B cell (primary cell): ENCODE measurements around the gene SLC35G3. TPM values are rescaled to one million over a fixed set of nuclear protein-coding genes. Genes with fewer than 3 reads are reported as not detected.
A peak's percentile ranks its signal among the peaks of the same experiment; 100 is the strongest.

ENCODE experiments used
- ATAC-seq: fragments of 200-7000 bp; cut with Tn5 transposase; one replicate; pipeline ENCODE4 v1.10.0; 2021; ENCODE audit warnings: low read depth, mild to moderate bottlenecking, moderate number of reproducible peaks, moderate library complexity
- CTCF ChIA-PET: fragments of 350-600 bp; sonication (Branson Sonifier 250); formaldehyde crosslinking; loops from one replicate; lab custom pipeline; 2021; ENCODE audit warnings: antibody characterized with exemption, inconsistent platforms; lab: Charles Lee
- POLR2A ChIA-PET: fragments of 350-600 bp; sonication (Branson Sonifier 250); formaldehyde crosslinking; loops from one replicate; lab custom pipeline; 2021; ENCODE audit warnings: antibody characterized with exemption; lab: Charles Lee
- DNase-seq: peaks from one replicate; pipeline ENCODE4 v3.0.0; 2013
- H2AFZ ChIP-seq: 2 replicates; pipeline ENCODE4 v1.6.1; 2012; ENCODE audit warnings: mild to moderate bottlenecking, low read depth, low read length; ENCODE audit not compliant: insufficient read depth, poor library complexity, severe bottlenecking
- H3K27ac ChIP-seq, 2 donors: 1 replicate in 1 of 2; 2 replicates in 1 of 2; pipeline ENCODE4 v1.5.1; 2012 to 2013; ENCODE audit warnings: low read length in 2 of 2, mild to moderate bottlenecking in 2 of 2, moderate library complexity in 1 of 2
- H3K27me3 ChIP-seq, 4 experiments: fragments of 200-600 bp in 1 of 4; sonication (generic) in 1 of 4; replicated peaks in 1 of 4; 1 replicate in 2 of 4; 2 replicates in 2 of 4; pipeline versions ENCODE4 v1.6.1 to v1.7.0; 2013 to 2016; ENCODE audit warnings: low read length in 3 of 4, mild to moderate bottlenecking in 2 of 4, mixed read lengths in 1 of 4, moderate library complexity in 1 of 4; ENCODE audit not compliant: insufficient read depth in 4 of 4, control insufficient read depth in 3 of 4; ENCODE audit errors: control extremely low read depth in 1 of 4
- H3K36me3 ChIP-seq, 2 experiments: replicated peaks in 1 of 2; 1 replicate in 1 of 2; 2 replicates in 1 of 2; pipeline versions ENCODE4 v1.6.1 to v1.7.1; 2013; ENCODE audit warnings: low read length in 1 of 2; ENCODE audit not compliant: insufficient read depth in 2 of 2, control insufficient read depth in 1 of 2; ENCODE audit errors: control extremely low read depth in 1 of 2, extremely low read depth in 1 of 2
- H3K4me1 ChIP-seq, 2 donors: fragments of 200-600 bp in 1 of 2; sonication (generic) in 1 of 2; 1 replicate in 1 of 2; 2 replicates in 1 of 2; pipeline versions ENCODE4 v1.5.1 to v1.6.1; 2013 to 2017; ENCODE audit warnings: low read length in 2 of 2; ENCODE audit not compliant: control insufficient read depth in 2 of 2, insufficient read depth in 2 of 2
- H3K4me2 ChIP-seq: replicated peaks from 2 replicates; pipeline ENCODE3; 2012; ENCODE audit warnings: mild to moderate bottlenecking, low read depth, low read length; ENCODE audit not compliant: poor library complexity, severe bottlenecking
- H3K4me3 ChIP-seq, 5 experiments: fragments of 200-600 bp in 1 of 5; sonication (generic) in 1 of 5; 1 replicate in 3 of 5; 2 replicates in 2 of 5; pipeline versions ENCODE4 v1.5.1 to v1.7.0; 2011 to 2016; ENCODE audit warnings: low read length in 4 of 5, mild to moderate bottlenecking in 4 of 5, low read depth in 2 of 5, control low read depth in 1 of 5, moderate library complexity in 1 of 5; ENCODE audit not compliant: insufficient read depth in 1 of 5; ENCODE audit errors: control extremely low read depth in 1 of 5, extremely low read depth in 1 of 5
- H3K79me2 ChIP-seq: fragments of 200-600 bp; sonication (generic); one replicate; pipeline ENCODE4 v1.6.0; 2016; ENCODE audit warnings: low read length; ENCODE audit not compliant: control insufficient read depth, insufficient read depth
- H3K9ac ChIP-seq: fragments of 200-600 bp; sonication (generic); 2 replicates; pipeline ENCODE4 v1.6.1; 2017; ENCODE audit warnings: mild to moderate bottlenecking, low read length, moderate library complexity
- H3K9me3 ChIP-seq, 3 donors: one replicate each; pipeline versions ENCODE4 v1.6.1 to v1.7.1; 2013; ENCODE audit warnings: low read length in 2 of 3; ENCODE audit not compliant: control insufficient read depth in 2 of 3, insufficient read depth in 1 of 3; ENCODE audit errors: control extremely low read depth in 1 of 3
- H4K20me1 ChIP-seq: 2 replicates; pipeline ENCODE4 v1.6.0; 2012; ENCODE audit warnings: mild to moderate bottlenecking, low read length; ENCODE audit not compliant: insufficient read depth, control insufficient read depth, poor library complexity, severe bottlenecking
- H3K27ac Mint-ChIP-seq: one replicate; pipeline ENCODE4 v1.8.0; 2021; ENCODE audit warnings: mixed read lengths
- H3K27me3 Mint-ChIP-seq: one replicate; pipeline ENCODE4 v1.8.0; 2021; ENCODE audit warnings: mixed read lengths
- H3K4me1 Mint-ChIP-seq: one replicate; pipeline ENCODE4 v1.8.0; 2021; ENCODE audit warnings: mixed read lengths
- H3K4me3 Mint-ChIP-seq: one replicate; pipeline ENCODE4 v1.8.0; 2021; ENCODE audit warnings: mixed read lengths
- H3K9me3 Mint-ChIP-seq: one replicate; pipeline ENCODE4 v1.8.0; 2022; ENCODE audit warnings: mixed read lengths; ENCODE audit not compliant: insufficient read depth
- EZH2 ChIP-seq: IDR thresholded peaks from 2 replicates; pipeline ENCODE4 v1.6.1; 2012; ENCODE audit warnings: borderline replicate concordance, low read depth, mild to moderate bottlenecking, moderate library complexity, low read length; ENCODE audit not compliant: insufficient read depth, poor library complexity, severe bottlenecking
- WGBS: methylation state at CpG from one replicate; pipeline ENCODE4 v1.1.5; 2013; ENCODE audit warnings: missing lambda C conversion rate; ENCODE audit not compliant: insufficient coverage; 5-methylcytosine and 5-hydroxymethylcytosine counted together
- intact Hi-C: fragments of 100-400 bp; cut with micrococcal nuclease; formaldehyde crosslinking; loops from one replicate; pipeline ENCODE4 v1.10.0; 2022
- polyA plus RNA-seq: library from polyadenylated mRNA; depleted of rRNA; stranded (reverse); fragments of >200 nt; gene quantifications from 2 replicates; pipeline ENCODE4 v1.2.3, GENCODE V29; 2012
- total RNA-seq, 2 donors: library from RNA; stranded (reverse); fragments of 120-200 nt in 1 of 2; gene quantifications; 1 replicate in 1 of 2; 2 replicates in 1 of 2; pipeline versions ENCODE4 v1.2.3 to v1.2.4, GENCODE V29; 2013 to 2022
- TF ChIP-seq, protein P1 (sequence below): fragments of 200-600 bp; IDR thresholded peaks from one replicate; pipeline ENCODE4 v1.8.0; 2022; ENCODE audit warnings: antibody characterized with exemption, mild to moderate bottlenecking

The SLC35G3 gene
- total and polyA plus RNA-seq, 2 donors (not counting 1 experiment from before 2014, with no cell fraction given), result not detected

DNA sequence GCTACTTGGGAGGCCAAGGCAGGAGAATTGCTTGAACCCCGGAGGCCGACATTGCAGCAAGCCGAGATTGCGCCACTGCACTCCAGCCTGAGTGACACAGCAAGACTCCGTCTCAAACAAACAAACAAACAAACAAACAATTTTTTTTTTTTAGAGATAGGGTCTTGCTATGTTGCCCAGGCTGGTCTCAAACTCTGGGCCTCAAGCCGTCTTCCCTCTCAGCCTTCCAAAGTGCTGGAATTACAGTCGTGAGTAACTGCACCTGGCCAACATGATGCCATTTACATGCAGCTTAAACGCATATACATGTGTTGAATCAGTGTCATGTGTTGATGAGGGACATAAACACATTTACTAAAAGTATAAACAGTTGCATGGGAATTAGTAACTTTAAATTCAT lies 46.7 kb upstream of the SLC35G3 start:
- no peak for ATAC-seq
- Mint-ChIP-seq H3K27ac (no peak overlapping the region), H3K4me3 (peak overlapping the region; percentile 46), H3K27me3 (peaks cover 7% of the 10 kb centered on the region), H3K9me3 (no peaks in the 10 kb centered on the region), H3K4me1 (peaks cover 37% of the 10 kb centered on the region)
- H3K9ac ChIP-seq, result no peak overlapping the region
- H3K27ac ChIP-seq, result no peak overlapping the region
- no peaks in the 10 kb centered on the region for H3K9me3 ChIP-seq
- H3K36me3 ChIP-seq, result no peaks in the 10 kb centered on the region
- H3K27me3 ChIP-seq, result peaks cover 0 to 4% (median 2%) of the 10 kb centered on the region in 4 experiments
- WGBS, result 94% methylated on average over 5 of the region's 8 CpGs
- ChIA-PET POLR2A (no interaction called here), CTCF (interaction anchor here (1.7 kb wide), 1 partner anchor 72 kb away, joined by 4 read pairs; no protein-coding TSS in a partner anchor)
- DNase-seq, result no peak
- intact Hi-C loops, result loop anchor here (5.0 kb wide), 6 partner anchors 101 to 561 kb away; partner anchors contain the start of genes CCT6B, LIG3, SLFN13 and ZNF830
- peaks cover 25 to 35% of the 10 kb centered on the region in 2 donors for H3K4me1 ChIP-seq
- no peak overlapping the region for H2AFZ ChIP-seq
- H3K4me2 ChIP-seq, result no peak overlapping the region
- H3K79me2 ChIP-seq, result peaks cover 17% of the 10 kb centered on the region
- no peak overlapping the region for H3K4me3 ChIP-seq
- H4K20me1 ChIP-seq, result peaks cover 10% of the 10 kb centered on the region
- TF ChIP-seq EZH2, result no peak
- TF ChIP-seq, protein P1, sequence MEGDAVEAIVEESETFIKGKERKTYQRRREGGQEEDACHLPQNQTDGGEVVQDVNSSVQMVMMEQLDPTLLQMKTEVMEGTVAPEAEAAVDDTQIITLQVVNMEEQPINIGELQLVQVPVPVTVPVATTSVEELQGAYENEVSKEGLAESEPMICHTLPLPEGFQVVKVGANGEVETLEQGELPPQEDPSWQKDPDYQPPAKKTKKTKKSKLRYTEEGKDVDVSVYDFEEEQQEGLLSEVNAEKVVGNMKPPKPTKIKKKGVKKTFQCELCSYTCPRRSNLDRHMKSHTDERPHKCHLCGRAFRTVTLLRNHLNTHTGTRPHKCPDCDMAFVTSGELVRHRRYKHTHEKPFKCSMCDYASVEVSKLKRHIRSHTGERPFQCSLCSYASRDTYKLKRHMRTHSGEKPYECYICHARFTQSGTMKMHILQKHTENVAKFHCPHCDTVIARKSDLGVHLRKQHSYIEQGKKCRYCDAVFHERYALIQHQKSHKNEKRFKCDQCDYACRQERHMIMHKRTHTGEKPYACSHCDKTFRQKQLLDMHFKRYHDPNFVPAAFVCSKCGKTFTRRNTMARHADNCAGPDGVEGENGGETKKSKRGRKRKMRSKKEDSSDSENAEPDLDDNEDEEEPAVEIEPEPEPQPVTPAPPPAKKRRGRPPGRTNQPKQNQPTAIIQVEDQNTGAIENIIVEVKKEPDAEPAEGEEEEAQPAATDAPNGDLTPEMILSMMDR, result no peak

DNA sequence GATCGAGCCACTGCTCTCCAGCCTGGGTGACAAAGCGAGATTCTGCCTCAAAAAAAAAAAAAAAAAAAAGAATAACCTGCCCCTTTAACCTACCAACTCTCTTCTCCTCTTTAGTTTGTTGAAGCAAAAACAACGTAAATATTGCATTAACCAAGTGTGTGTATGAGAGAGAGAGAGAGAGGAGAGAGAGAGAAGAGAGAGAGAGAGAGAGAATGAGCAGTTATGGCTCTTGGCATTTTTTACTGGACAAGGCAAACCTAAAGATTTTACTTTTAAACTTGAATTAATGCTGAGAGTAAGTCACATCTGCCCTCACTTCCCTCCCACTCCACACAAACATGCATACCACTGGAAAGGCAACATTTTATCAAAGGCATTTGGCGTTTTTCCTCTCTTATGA lies 45.6 kb upstream of the SLC35G3 start:
- intact Hi-C loops, result loop anchor here (5.0 kb wide), 6 partner anchors 102 to 562 kb away; partner anchors contain the start of genes CCT6B, LIG3, SLFN13 and ZNF830
- H3K79me2 ChIP-seq, result peaks cover 7% of the 10 kb centered on the region
- H3K9me3 ChIP-seq, result no peaks in the 10 kb centered on the region
- DNase-seq (no peak), ATAC-seq (no peak)
- Mint-ChIP-seq H3K4me1 (peaks cover 31% of the 10 kb centered on the region), H3K4me3 (no peak overlapping the region), H3K27ac (no peak overlapping the region), H3K9me3 (no peaks in the 10 kb centered on the region), H3K27me3 (peaks cover 14% of the 10 kb centered on the region)
- H3K9ac ChIP-seq, result no peak overlapping the region
- peaks cover 0 to 8% (median 6%) of the 10 kb centered on the region in 4 experiments for H3K27me3 ChIP-seq
- no peak overlapping the region for H3K27ac ChIP-seq
- peaks cover 23 to 31% of the 10 kb centered on the region in 2 donors for H3K4me1 ChIP-seq
- ChIA-PET POLR2A (no interaction called here), CTCF (interaction anchor here (0.6 to 1.7 kb wide), 2 partner anchors 42 to 73 kb away, joined by 3 to 4 read pairs; no protein-coding TSS in a partner anchor)
- no peak overlapping the region for H3K4me2 ChIP-seq
- H4K20me1 ChIP-seq, result peaks cover under 1% of the 10 kb centered on the region
- no peak overlapping the region for H2AFZ ChIP-seq
- H3K4me3 ChIP-seq, result no peak overlapping the region
- WGBS, result no CpG with 5 or more reads among the region's 4 CpGs
- TF ChIP-seq, protein P1, result no peak
- no peak for TF ChIP-seq EZH2
- H3K36me3 ChIP-seq, result no peaks in the 10 kb centered on the region
